ENCODE results near the gene MRGPRX1.

- TF ChIP-seq, protein P1, sequence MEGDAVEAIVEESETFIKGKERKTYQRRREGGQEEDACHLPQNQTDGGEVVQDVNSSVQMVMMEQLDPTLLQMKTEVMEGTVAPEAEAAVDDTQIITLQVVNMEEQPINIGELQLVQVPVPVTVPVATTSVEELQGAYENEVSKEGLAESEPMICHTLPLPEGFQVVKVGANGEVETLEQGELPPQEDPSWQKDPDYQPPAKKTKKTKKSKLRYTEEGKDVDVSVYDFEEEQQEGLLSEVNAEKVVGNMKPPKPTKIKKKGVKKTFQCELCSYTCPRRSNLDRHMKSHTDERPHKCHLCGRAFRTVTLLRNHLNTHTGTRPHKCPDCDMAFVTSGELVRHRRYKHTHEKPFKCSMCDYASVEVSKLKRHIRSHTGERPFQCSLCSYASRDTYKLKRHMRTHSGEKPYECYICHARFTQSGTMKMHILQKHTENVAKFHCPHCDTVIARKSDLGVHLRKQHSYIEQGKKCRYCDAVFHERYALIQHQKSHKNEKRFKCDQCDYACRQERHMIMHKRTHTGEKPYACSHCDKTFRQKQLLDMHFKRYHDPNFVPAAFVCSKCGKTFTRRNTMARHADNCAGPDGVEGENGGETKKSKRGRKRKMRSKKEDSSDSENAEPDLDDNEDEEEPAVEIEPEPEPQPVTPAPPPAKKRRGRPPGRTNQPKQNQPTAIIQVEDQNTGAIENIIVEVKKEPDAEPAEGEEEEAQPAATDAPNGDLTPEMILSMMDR (IDR thresholded peaks at IDR 0.05), result no peak
- no peak for TF ChIP-seq ZFX (IDR thresholded peaks at IDR 0.05; ENCODE audit: borderline replicate concordance)
Measured at GRCh38 chr11:18934195-18934814, 4.9 kb downstream of the MRGPRX1 start.

All from 22Rv1 (cell line).